ENCODE data around the gene C1orf21. TPM values are rescaled to one million over a fixed set of nuclear protein-coding genes. Genes with fewer than 3 reads are reported as not detected.

The C1orf21 gene
- total RNA-seq, 1 experiment from 2014 or later: 0.15 TPM

DNA sequence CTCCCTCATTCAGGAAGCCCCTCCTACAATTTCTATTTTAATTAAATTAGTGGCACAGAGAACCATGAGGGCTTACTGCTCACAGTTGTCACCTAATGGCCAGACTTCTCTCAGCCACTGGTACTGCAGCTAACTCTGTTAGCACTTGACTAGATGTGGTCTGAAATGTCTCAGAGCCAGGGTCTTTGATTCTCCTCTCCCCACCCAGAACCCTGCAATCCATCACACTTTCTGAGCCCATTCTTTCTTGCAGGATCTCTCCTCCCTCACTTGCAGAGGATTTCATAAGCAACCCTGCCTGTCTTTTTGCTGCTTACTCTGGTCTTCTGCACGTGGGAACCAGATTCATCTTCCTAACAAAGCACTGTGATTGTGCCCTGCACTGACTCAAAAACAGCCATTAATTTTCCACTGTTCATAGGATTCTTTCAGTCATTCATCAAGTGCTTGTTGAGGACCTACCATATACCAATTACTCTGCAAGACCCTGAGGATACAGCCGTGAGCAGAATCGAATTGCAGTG is 259.4 kb downstream of the C1orf21 start:
- BruUV-seq (replicated peaks): no TSS peak
- ATAC-seq: no peak
- no peak for DNase-seq (ENCODE audit: low read depth, low spot score)
- Histone ChIP-seq H3K36me3 (ENCODE audit: control insufficient read depth, insufficient read depth, low read length) (no peaks in the 10 kb centered on the region), H3K9me3 (ENCODE audit: control insufficient read depth, insufficient read depth, low read depth, low read length) (no peaks in the 10 kb centered on the region), H3K27me3 (ENCODE audit: control insufficient read depth, insufficient read depth, low read length) (no peaks in the 10 kb centered on the region), H3K27ac (ENCODE audit: low read length) (no peak overlapping the region), H3K4me1 (ENCODE audit: control insufficient read depth, insufficient read depth, low read length) (no peaks in the 10 kb centered on the region), H3K4me3 (ENCODE audit: low read depth in 2 of 2, low read length in 2 of 2) (no peak overlapping the region)
- in situ Hi-C loops (cut with HindIII; ENCODE audit: low pct_unique_long_range_greater_than_20kb, low sequenced_read_pairs) (no loop called here), intact Hi-C loops (cut with micrococcal nuclease; ENCODE audit: unreplicated experiment) (no loop called here)
- ChIA-PET POLR2A (no interaction called here), CTCF (no interaction called here)
- TF ChIP-seq, protein P1, sequence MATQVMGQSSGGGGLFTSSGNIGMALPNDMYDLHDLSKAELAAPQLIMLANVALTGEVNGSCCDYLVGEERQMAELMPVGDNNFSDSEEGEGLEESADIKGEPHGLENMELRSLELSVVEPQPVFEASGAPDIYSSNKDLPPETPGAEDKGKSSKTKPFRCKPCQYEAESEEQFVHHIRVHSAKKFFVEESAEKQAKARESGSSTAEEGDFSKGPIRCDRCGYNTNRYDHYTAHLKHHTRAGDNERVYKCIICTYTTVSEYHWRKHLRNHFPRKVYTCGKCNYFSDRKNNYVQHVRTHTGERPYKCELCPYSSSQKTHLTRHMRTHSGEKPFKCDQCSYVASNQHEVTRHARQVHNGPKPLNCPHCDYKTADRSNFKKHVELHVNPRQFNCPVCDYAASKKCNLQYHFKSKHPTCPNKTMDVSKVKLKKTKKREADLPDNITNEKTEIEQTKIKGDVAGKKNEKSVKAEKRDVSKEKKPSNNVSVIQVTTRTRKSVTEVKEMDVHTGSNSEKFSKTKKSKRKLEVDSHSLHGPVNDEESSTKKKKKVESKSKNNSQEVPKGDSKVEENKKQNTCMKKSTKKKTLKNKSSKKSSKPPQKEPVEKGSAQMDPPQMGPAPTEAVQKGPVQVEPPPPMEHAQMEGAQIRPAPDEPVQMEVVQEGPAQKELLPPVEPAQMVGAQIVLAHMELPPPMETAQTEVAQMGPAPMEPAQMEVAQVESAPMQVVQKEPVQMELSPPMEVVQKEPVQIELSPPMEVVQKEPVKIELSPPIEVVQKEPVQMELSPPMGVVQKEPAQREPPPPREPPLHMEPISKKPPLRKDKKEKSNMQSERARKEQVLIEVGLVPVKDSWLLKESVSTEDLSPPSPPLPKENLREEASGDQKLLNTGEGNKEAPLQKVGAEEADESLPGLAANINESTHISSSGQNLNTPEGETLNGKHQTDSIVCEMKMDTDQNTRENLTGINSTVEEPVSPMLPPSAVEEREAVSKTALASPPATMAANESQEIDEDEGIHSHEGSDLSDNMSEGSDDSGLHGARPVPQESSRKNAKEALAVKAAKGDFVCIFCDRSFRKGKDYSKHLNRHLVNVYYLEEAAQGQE (IDR thresholded peaks at IDR 0.05; ENCODE audit: insufficient read depth in 1 of 2, low read depth in 2 of 2, low read length in 1 of 2): no peak
- TF ChIP-seq SIN3A (IDR thresholded peaks at IDR 0.05; ENCODE audit: borderline replicate concordance, insufficient read depth, low read depth, low read length) (no peak), TCF7L2 (IDR thresholded peaks at IDR 0.05; ENCODE audit: low read depth, low read length) (no peak), POLR2AphosphoS5 (IDR thresholded peaks at IDR 0.05; ENCODE audit: low read depth, low read length) (no peak)
- TF ChIP-seq, protein P2, sequence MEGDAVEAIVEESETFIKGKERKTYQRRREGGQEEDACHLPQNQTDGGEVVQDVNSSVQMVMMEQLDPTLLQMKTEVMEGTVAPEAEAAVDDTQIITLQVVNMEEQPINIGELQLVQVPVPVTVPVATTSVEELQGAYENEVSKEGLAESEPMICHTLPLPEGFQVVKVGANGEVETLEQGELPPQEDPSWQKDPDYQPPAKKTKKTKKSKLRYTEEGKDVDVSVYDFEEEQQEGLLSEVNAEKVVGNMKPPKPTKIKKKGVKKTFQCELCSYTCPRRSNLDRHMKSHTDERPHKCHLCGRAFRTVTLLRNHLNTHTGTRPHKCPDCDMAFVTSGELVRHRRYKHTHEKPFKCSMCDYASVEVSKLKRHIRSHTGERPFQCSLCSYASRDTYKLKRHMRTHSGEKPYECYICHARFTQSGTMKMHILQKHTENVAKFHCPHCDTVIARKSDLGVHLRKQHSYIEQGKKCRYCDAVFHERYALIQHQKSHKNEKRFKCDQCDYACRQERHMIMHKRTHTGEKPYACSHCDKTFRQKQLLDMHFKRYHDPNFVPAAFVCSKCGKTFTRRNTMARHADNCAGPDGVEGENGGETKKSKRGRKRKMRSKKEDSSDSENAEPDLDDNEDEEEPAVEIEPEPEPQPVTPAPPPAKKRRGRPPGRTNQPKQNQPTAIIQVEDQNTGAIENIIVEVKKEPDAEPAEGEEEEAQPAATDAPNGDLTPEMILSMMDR (IDR thresholded peaks at IDR 0.05): no peak

DNA sequence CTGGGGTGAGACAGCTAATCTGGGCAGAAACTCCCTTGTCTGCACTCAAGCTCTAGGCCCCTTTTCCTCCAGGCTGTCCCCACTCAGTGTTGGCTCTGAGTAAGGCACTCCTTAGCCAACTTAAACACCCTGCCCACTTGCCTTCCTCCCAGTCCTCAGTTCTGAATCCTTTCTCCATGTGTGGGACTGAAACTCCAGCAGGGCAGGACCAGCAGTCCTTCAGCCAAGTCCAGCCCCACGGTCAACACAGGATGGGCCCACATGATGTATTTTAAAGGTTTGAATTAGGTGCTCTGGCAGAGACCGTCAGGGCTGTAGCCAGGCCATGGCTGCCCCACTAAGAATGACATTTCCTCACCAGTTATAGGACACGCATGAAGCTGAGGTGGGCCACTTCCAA is 260.0 kb downstream of the C1orf21 start:
- Histone ChIP-seq H3K27ac (ENCODE audit: low read length) (no peak overlapping the region), H3K4me1 (ENCODE audit: control insufficient read depth, insufficient read depth, low read length) (no peaks in the 10 kb centered on the region), H3K36me3 (ENCODE audit: control insufficient read depth, insufficient read depth, low read length) (no peaks in the 10 kb centered on the region), H3K27me3 (ENCODE audit: control insufficient read depth, insufficient read depth, low read length) (no peaks in the 10 kb centered on the region), H3K4me3 (ENCODE audit: low read depth in 2 of 2, low read length in 2 of 2) (no peak overlapping the region), H3K9me3 (ENCODE audit: control insufficient read depth, insufficient read depth, low read depth, low read length) (no peaks in the 10 kb centered on the region)
- ATAC-seq: no peak
- CTCF ChIA-PET: no interaction called here
- in situ Hi-C loops (cut with HindIII; ENCODE audit: low pct_unique_long_range_greater_than_20kb, low sequenced_read_pairs): no loop called here
- no peak for DNase-seq (ENCODE audit: low read depth, low spot score)
- POLR2A ChIA-PET: no interaction called here
- TF ChIP-seq TCF7L2 (IDR thresholded peaks at IDR 0.05; ENCODE audit: low read depth, low read length): no peak
- TF ChIP-seq, protein P1 (IDR thresholded peaks at IDR 0.05; ENCODE audit: insufficient read depth in 1 of 2, low read depth in 2 of 2, low read length in 1 of 2): no peak
- TF ChIP-seq, protein P2 (IDR thresholded peaks at IDR 0.05): no peak
- no peak for TF ChIP-seq POLR2AphosphoS5 (IDR thresholded peaks at IDR 0.05; ENCODE audit: low read depth, low read length)
- no peak for TF ChIP-seq SIN3A (IDR thresholded peaks at IDR 0.05; ENCODE audit: borderline replicate concordance, insufficient read depth, low read depth, low read length)
- no TSS peak for BruUV-seq (replicated peaks)
- intact Hi-C loops (cut with micrococcal nuclease; ENCODE audit: unreplicated experiment): no loop called here

All from Panc1 (cell line).